Endothelial cell (in vitro differentiated cells): Measurements from ENCODE around the gene PRRT1B. TPM values are rescaled to one million over a fixed set of nuclear protein-coding genes. Genes with fewer than 3 reads are reported as not detected.

ENCODE experiments used
- DNase-seq: peaks from one replicate; pipeline ENCODE4 v3.0.0; 2021; ENCODE audit warnings: low spot score
- H3K27ac Mint-ChIP-seq: one replicate; pipeline ENCODE4 v1.8.0; 2021; ENCODE audit warnings: mixed read lengths, inconsistent platforms; ENCODE audit not compliant: unreplicated experiment
- H3K27me3 Mint-ChIP-seq: one replicate; pipeline ENCODE4 v1.8.0; 2021; ENCODE audit warnings: mild to moderate bottlenecking, moderate library complexity, mixed read lengths, inconsistent platforms; ENCODE audit not compliant: unreplicated experiment
- H3K36me3 Mint-ChIP-seq: one replicate; pipeline ENCODE4 v1.8.0; 2021; ENCODE audit warnings: mild to moderate bottlenecking, low read depth, mixed read lengths, inconsistent platforms; ENCODE audit not compliant: unreplicated experiment
- H3K4me1 Mint-ChIP-seq: one replicate; pipeline ENCODE4 v1.8.0; 2021; ENCODE audit warnings: mild to moderate bottlenecking, mixed read lengths, inconsistent platforms; ENCODE audit not compliant: unreplicated experiment
- H3K4me3 Mint-ChIP-seq: one replicate; pipeline ENCODE4 v1.8.0; 2021; ENCODE audit warnings: mild to moderate bottlenecking, mixed read lengths, inconsistent platforms; ENCODE audit not compliant: unreplicated experiment
- H3K9me3 Mint-ChIP-seq: one replicate; pipeline ENCODE4 v1.8.0; 2021; ENCODE audit warnings: mixed read lengths, inconsistent platforms; ENCODE audit not compliant: unreplicated experiment
- CTCF ChIP-seq: fragments of 200-600 bp; sonication (generic); IDR thresholded peaks from one replicate; pipeline ENCODE4 v1.5.0; 2021; ENCODE audit warnings: antibody characterized with exemption; ENCODE audit not compliant: unreplicated experiment
- total RNA-seq: library from RNA; stranded (reverse); fragmentation: NEBNext Ultra II Directional; extraction: Animal tissue kit (Norgen Biotek cat#: 25700); gene quantifications from one replicate; pipeline ENCODE4 v1.2.1, GENCODE V29; 2021; ENCODE audit not compliant: unreplicated experiment

The PRRT1B gene
- total RNA-seq, 1 donor from 2014 or later, result not detected

DNA sequence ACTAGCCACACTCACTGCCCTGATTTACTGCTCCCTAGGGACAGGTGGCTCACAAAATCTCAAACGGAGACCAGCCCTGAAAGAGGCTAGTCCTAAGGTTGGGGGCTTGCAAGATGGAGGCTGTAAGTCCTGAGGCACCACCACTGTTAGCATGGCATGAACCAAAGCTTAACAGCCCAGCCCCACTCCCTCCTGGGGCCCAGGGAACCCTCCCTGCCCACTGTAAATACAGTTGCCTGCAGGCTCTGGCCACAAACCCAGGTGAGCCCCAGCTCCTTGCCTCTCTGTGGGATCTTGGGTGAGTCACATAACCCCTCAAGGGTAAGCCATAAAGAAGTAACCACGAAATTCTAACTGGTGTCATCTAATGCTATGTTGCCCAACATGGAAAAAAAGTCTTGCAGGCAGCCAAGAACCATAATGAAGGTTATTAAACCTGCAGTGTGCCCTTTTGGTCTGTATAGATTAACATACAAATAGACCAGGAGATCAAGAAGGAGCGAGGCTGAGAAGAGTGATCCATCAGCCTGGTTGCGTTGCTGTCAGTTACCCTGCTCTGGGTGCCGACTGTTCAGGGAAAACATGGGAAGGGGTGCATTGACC, 44.3 kb upstream of the PRRT1B start:
- Mint-ChIP-seq H3K4me1 (peaks cover 41% of the 10 kb centered on the region), H3K27ac (no peak overlapping the region)

GRCh38 chr9:131502781-131503625, 42.3 kb upstream of the PRRT1B start, which contains the start of gene POMT1:
Gene POMT1, plus strand, starts transcription at chr9:131502918. Its CDS starts 1,301 bp downstream, at chr9:131504219.
- Mint-ChIP-seq H3K4me3 (peak within 1 kb of the TSS; percentile 95), H3K27ac (no peak within 1 kb of the TSS), H3K4me1 (peaks cover 36% of the 10 kb centered on the region), H3K9me3 (no peaks in the 10 kb centered on the region), H3K27me3 (peaks cover 10% of the 10 kb centered on the region), H3K36me3 (peaks cover 29% of the 10 kb centered on the region)
- DNase-seq, result peak; percentile 90
- no peak for TF ChIP-seq CTCF

More for the DNA sequence above, 44.3 kb upstream of the PRRT1B start:
- no peak for TF ChIP-seq CTCF
- Mint-ChIP-seq H3K4me3 (peak overlapping the region; percentile 78), H3K36me3 (peaks cover 38% of the 10 kb centered on the region), H3K9me3 (no peaks in the 10 kb centered on the region), H3K27me3 (peaks cover 13% of the 10 kb centered on the region)
- DNase-seq, result no peak

DNA sequence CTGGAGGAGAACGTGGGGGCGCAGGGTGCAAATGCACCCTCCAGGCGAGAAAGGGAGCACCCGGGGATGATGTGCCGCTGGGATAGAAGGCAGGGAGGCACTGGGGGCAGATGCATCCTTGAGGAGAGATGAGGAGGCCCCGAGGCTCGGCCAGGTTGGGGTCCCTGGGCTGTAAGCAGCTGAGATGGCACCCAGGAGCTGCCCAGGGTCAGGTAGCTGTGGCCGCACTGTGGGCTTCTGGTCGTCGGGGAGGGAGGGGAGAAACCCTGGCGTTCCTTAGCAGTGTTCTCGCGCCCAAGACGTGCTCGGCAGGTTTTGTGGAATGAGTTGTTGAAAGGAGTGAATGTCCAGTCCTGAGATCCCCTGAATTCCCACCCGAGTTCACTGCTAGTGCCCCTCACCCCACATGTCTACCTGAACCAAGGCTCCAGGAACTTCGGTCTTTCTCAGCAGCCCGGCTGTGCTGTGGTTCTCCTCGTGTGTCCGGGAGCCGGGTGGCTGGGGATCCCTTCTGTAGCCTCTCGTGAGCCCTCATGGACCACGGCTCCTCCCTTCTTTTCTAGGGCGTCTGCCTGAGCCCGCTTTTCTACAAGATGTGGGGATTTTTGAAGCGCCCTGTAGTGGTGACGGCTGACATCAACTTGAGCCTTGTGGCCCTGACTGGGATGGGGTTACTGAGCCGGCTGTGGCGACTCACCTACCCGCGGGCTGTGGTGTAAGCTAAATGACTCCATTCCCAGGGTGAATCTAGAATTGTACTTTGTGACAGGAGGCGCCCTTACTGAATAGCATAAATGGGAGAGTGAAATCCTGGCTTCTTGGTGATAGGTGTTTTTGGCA, 41.5 kb upstream of the PRRT1B start:
- no peak for TF ChIP-seq CTCF
- Mint-ChIP-seq H3K4me3 (peak overlapping the region; percentile 95), H3K9me3 (no peaks in the 10 kb centered on the region), H3K4me1 (peaks cover 28% of the 10 kb centered on the region), H3K27me3 (peaks cover 10% of the 10 kb centered on the region), H3K27ac (peak overlapping the region; percentile 67), H3K36me3 (peaks cover 22% of the 10 kb centered on the region)
- no peak for DNase-seq

- H3K27ac Mint-ChIP-seq, result no peak overlapping the region
- H3K36me3 Mint-ChIP-seq, result peaks cover 20% of the 10 kb centered on the region
- H3K4me3 Mint-ChIP-seq, result peak overlapping the region; percentile 39
- peaks cover 10% of the 10 kb centered on the region for H3K27me3 Mint-ChIP-seq
- no peaks in the 10 kb centered on the region for H3K9me3 Mint-ChIP-seq
- peaks cover 17% of the 10 kb centered on the region for H3K4me1 Mint-ChIP-seq
- TF ChIP-seq CTCF, result no peak
- DNase-seq, result no peak
These were observed 40.3 kb upstream of the PRRT1B start for GRCh38 chr9:131505012-131505411.
